SK-MEL-5 (cell line): ENCODE measurements around the gene TTPAL. TPM values are rescaled to one million over a fixed set of nuclear protein-coding genes. Genes with fewer than 3 reads are reported as not detected.

Experiments
- DNase-seq: peaks from one replicate; pipeline ENCODE4 v3.0.0-alpha.2; 2016; ENCODE audit warnings: low read depth, low spot score
- in situ Hi-C: cut with HindIII; loops from 2 replicates; pipeline ENCODE4 v1.10.0; 2016; ENCODE audit warnings: low sequenced_read_pairs, high pct_unique_total_duplicates, low pct_unique_long_range_greater_than_20kb
- total RNA-seq: library from RNA; depleted of rRNA; stranded (reverse); fragments of >200 nt; shearing (Covaris generic); gene quantifications from 2 replicates; pipeline ENCODE4 v1.2.3, GENCODE V29; 2014

The TTPAL gene
- total RNA-seq, 1 experiment from 2014 or later = 5.7 TPM

DNA sequence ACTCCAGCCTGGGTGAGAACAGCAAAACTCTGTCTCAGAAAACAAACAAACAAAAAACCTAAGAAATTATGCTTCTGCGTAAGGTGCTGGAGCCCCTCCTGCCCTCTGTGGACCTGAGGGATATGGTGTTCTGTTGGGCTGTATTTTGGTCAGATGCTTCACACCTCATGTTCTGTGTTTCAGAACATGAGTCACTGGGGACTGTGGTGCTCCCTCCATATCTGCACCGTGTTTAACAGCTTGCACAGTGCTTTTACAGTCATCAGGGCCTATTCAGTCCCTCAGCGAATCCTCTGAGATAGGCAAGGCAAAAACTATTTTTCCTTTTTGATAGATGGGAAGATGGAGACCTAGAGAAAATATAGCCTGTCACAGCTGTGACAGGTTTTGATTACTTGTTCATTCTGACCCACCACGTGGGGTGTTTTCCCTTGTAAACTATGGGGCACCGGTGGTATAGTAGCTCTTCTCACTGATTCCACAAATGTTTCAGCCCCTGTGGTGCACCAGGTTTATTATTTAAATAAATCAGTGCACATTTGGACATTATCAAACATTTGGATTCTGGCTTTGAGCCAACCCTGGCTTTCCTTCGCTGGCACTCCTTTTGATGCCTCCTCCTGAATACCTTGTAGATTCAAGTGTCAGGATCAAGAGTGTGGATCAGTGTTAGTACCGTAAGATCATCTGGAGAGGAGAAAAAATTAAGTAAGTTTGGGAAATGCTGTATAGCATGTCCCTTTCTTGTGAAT lies 9.6 kb downstream of the TTPAL start:
- in situ Hi-C loops = no loop called here

DNA sequence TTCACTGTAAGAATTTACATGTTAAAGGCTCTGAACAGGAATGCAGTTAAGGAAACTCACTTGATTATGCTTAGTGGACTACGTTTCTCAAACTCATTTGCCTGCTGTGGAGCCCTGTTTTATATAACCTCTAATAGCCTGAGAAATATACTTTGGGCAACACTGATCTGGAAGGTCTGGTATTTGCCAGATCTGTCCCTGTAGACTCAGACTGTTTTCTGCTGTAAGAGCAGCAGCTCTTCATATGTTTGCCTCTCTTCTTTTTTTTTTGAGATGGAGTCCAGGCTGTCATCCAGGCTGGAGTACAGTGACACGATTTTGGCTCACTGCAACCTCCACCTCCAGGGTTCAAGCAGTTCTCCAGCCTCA lies 10.1 kb downstream of the TTPAL start:
- in situ Hi-C loops = no loop called here
- no peak for DNase-seq

More for the DNA sequence above, 9.6 kb downstream of the TTPAL start:
- no peak for DNase-seq

DNA sequence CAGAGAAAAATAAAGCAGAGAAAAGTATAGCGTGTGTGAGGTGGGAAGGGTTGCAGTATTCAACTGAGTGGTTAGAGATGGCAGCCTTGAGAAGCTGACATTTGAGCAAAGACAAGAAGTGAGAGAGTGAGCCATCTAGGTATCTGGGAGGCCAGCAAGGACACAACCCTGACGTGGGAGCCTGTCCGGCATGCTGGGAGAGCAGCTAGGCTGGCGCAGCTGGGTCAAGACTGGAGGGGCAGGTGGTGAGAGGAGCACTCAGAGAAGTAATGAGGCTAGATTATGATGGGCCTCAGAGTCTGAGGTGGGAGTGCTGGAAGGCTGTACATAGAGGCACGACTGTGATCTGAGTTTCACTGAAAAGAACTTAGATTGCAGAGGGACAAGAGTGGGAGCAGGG lies 12.9 kb downstream of the TTPAL start:
- in situ Hi-C loops = no loop called here
- DNase-seq = no peak

DNA sequence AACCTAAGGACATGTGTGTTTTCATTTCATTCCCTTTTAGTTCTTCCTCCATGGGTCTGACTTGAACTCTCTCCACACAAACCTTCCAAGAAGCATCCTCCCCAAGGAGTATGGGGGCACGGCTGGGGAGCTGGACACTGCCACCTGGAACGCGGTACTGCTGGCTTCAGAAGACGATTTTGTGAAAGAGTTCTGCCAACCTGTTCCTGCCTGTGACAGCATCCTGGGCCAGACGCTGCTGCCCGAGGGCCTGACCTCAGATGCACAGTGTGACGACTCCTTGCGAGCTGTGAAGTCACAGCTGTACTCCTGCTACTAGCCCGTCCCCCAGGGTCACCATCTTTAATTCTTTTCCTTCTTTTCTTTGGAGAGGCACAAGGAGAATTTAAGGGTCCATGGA lies 13.5 kb downstream of the TTPAL start:
- in situ Hi-C loops = no loop called here
- no peak for DNase-seq

DNA sequence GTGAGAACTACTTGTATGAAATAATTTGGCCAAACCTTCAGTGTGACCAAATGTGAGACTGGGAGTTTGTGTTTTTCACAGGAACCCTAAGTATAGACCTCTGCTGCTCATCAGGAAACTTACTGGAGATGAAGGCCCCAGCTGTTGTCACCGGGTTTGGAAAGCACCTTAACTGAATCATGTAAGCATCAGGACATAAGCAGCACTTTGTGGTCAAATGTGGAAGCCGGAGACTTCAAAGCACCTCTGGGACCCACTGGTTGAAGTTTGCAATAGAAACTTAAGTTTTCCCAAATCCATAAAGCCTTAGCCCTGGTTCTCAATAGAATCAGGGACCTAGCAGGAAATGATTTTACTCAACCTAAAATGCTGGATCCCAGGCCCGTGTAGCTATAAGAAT lies 14.3 kb downstream of the TTPAL start:
- in situ Hi-C loops = no loop called here
- no peak for DNase-seq

DNA sequence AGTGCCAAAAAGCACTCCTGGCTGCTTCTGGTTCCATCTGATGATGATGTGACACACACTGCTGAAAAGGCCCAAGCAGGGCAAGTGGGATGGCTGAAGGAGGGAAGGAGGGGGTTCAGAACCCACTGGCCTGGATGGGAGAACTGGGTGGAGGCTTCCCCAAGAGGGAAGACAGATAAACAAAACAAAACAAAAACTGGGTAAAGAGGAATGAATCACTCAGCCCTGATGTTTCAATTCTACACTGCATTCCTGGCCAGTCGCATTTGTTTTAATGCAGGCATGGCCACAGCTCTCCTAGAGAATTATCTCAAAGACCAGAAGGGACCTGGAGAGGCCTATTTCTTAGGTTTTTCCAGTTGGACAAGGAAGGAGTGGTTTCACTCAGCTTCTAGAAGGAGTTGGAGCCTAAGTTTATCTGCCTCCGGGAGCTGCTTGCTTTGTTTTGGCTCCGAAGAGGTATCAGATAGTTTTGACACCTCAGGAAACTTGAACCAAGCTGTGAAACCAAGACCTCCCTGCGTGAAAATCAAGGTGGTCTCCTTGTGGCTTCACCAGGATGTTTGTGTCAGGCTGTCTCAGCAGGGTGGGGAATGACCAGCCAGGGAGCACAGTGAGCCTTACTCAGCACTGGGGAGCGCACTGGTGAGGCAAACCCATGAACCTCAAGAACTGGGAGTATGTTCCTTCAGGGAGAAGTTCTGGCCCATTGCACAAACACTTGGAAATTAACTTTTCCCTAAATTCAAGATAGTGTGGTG lies 16.1 kb downstream of the TTPAL start:
- in situ Hi-C loops = no loop called here
- no peak for DNase-seq

DNA sequence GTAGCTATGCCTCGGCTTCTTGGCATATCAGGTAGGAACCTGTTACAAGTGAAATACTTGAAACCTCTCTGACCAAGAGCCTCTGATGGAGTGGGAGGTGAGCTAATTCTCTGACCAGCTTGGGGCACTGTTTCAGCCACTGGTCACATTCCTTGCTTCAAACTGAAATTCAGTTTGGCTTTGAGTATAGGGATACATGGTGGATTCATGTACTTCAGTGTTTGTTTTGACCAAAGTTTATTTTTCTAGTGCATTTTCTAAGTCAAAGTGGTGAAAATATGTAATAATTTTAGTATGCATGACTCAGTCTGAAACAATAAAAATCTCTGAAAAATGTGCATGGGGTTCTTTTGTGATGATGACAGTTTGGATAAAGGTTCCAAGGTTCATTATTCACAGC lies 18.6 kb downstream of the TTPAL start:
- DNase-seq = no peak
- in situ Hi-C loops = no loop called here

DNA sequence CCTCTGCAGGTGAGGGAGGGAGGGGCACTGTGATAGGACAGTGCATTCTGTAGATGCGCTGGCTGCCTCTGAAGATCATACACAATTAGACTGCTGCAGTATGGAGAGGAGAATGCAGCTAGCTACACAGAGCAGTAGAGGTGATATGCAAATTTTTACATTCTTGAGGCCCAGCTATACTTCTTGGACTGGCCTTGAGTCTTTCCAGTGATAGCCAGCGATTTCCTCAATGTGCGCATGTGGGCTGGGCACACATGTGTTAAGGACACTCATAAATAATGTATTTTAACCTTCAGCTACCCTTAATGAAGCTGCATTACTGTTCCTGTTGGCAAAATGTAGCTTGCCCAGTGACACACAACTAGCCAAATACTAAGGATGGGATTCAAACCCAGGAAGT lies 19.0 kb downstream of the TTPAL start:
- in situ Hi-C loops = no loop called here
- no peak for DNase-seq

DNA sequence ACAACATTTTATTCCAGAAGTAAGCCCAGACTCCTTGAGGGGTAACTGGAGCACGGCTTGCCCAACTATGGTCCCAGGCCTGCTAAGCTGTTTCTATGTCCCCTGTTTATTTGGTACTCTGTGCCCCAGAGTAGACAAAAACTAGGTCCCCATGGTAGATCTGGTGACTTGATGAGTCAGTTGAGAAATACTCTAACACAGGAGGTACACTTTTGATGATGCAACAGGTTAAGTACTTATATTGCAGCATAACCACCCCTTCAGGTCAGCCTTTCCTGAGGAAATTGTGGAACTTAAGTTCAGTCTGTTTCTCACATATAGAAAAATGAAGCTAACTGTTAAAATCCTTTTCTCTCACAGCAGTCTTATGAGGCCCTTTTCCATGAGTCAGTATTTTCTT lies 19.6 kb downstream of the TTPAL start:
- in situ Hi-C loops = no loop called here
- DNase-seq = no peak

DNA sequence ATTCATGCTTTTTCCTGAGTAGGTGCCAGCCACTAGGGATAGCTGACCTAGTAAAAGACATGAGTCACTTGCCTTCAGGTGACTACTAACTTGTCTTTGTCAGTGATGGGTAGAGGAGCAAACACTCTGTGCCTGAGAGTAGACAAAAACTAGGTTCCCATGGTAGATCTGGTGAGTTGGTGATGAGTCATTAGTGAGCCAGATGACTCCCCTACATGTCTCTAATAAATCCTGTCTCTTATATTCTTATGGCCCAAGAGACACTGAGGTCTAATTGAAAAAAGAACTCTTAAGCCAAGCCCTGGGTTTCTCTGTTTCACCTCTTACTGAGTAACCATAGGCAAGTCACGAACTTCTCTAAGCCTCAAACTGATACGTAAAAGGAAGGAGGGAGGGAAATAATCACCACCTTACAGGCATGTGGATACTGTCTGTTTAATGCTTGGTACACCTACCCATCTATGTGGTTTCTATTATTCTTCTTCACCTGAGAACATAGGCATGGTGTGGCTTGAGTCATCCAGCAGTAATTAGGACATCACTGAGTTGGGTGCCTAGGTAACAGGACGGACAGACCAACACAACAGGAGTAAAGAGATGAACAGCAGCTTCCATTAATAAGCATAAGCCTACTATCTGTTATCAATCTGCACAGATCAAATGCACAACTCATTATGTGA lies 20.3 kb downstream of the TTPAL start:
- in situ Hi-C loops = no loop called here
- no peak for DNase-seq

DNA sequence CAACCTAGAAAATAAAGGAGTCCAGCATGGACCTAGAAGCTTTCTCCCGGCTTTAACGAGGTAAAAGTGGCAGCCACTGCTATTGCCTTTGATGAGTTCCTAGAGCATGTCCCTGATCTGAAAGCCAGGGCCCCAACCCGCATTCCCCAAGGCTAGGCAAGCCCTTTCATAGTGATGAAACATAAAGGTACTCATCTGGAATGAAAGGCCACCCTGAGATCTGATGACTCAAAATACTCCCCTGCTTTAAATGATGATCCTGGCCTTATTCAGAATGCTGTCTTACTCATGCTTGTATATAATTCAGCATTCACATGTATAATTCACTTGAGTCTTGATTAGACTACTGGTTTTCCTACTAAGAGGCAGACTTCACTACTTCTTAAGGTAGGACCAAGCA lies 21.3 kb downstream of the TTPAL start:
- no peak for DNase-seq
- in situ Hi-C loops = no loop called here

DNA sequence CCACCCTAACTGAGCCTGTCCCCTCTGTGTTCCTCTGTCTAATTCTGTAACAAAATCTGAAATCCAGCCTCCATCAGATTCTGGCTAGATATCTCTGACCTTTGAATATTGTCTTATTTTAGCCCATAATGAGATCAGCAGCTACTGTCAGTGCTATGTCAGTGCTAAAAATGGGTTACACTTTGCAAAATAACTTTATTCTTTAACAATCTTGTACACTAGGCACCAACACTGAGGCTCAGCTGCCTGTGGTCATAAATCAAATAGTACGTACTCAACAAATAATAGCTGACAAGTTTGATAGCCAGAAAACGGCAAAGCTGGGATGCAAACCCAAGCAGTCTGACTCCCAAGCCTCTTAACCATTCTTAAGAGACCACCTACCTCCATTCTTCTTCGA lies 22.1 kb downstream of the TTPAL start:
- in situ Hi-C loops = no loop called here

DNA sequence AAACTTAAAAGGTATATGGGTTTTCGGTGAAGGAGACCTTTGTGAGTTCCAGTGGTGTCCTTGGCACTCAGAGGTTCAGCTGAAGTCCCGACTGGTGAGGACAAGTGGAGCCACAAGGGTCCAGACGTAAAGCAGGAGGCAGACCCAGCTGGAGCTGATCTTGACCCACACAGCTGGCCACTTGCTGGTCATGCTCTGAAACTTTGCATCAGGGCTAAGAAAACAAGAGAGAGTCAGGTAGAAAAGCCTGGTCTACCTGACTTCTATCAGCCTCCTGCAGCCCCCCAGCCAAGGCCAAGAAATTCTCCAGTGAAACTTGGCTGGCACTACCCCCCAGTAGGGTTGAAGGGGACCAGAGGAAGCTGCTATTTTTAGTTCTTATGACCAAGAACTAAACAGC lies 24.5 kb downstream of the TTPAL start:
- in situ Hi-C loops = no loop called here
- no peak for DNase-seq

More for the DNA sequence above, 22.1 kb downstream of the TTPAL start:
- no peak for DNase-seq

DNA sequence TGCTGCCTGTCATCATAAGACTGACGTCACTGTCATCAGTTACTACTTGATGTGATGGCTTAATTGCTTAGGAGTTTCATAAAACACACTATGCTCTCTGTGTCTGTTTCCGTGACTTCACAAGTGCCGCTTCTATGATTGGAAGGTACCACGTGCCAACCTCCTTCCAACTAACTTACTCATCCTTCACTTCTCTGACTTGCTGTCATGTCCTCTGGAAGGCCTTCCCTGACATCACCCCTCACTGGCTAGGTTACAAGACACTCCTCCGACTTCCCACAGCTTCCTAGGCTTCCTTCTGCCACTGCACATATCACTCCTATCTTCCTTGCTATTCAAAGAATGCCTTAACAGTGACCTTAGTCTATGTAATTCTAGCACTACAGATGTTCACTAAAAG lies 25.8 kb downstream of the TTPAL start:
- in situ Hi-C loops = no loop called here
- no peak for DNase-seq

DNA sequence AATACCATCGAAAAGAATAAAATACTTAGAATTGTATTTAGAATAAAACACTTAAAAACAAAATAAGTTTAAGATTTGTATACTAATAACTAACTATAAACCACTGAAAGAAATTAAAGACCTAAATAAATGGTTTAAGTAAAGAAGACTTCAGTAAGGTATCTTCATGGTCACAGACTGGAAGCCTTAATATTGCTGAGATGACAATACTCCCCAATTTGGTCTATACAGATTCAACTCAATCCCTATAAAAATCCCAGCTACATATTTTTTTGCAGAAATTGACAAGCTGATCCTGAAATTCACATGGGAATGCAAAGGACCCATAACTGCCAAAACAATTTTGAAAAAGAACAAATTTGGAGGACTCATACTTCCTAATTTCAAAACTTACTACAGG lies 27.3 kb downstream of the TTPAL start:
- DNase-seq = no peak
- in situ Hi-C loops = no loop called here

DNA sequence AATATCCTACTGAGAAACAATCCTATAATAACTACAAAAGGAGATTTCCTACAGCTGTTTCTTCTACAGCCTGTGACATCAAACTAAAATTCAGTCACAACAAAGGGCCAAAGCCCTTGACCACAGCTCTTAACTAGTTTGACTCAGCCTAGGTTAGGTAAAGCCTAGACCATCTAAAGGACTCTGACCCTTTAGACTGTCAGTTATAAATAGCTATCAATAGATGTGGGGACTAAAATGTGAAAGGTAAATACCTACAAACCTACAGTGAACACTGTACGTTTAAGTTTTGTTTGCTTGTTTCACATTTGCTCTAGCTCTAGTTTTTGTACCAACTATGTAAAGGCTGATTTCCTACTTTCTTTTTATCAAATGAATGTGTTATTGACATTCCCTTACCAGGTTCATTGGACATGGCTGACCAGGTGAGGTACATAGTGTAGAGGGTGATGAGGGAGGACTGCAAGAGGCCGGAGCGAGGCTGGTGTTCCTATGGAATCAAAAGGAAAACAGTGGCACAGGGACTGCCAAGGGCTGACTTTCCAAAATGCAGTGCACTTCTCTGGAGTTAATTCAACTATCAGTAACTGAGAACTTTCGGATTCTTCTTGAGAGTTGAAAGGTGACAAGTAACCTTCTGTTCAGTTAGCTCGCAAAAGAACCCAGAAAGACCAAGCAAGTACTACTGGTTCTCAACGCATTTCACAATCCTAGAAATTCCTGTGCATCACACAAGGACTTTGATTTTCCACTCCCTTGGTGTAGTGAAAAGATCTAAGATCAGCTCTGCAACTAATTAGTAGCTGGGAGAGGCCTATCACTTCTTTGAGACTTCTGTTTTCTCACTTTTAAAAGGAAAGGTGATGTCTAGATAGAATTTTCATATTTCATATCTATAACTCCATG lies 29.0 kb downstream of the TTPAL start:
- in situ Hi-C loops = no loop called here
- DNase-seq = no peak

DNA sequence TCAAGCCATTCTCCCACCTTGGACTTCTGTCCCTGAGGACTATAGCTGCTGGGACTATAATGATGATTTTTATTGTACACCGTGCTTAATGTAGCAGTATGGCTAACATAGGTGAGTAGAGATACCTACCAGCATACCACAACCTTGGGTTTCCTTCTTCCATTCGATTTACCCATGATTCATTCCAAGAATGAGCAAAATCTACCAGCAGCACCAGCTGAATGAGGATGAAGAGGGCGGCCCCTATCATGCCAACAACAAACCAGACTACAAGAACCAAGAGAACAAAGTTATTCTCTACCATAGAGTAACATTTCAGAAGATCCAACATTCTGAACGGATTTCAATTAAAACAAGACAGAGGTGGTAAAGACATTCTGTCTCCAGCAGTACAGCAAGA lies 34.1 kb downstream of the TTPAL start:
- in situ Hi-C loops = no loop called here
- no peak for DNase-seq

DNA sequence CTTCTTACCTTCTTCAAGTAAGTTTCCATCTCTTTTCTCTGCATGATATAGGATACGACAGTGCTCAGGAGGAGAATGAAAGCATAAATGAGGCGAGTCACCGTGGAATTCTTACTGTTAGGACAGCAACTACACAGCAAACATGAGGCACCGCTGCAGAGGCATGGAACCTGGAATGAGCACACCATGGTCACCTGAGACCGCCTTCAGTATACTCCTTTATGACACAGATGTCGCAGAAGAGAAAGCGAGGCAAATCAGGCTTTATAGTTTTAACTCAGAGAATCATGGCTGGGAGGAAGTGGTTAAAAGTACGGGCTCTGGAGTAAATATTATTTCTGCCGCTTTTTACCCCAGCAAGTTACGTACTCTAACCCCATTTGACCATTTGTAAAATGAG lies 38.2 kb downstream of the TTPAL start:
- in situ Hi-C loops = no loop called here
- DNase-seq = no peak
